ENCODE results near the gene SLC35F1.

Gene SLC35F1

GRCh38 chr6:118220429-118221128, 313.5 kb downstream of the SLC35F1 start:
- Histone ChIP-seq H3K9ac (ENCODE audit: low read depth, low read length) (no peak overlapping the region), H3K27me3 (ENCODE audit: insufficient read depth, low read length) (no peaks in the 10 kb centered on the region), H3K36me3 (ENCODE audit: insufficient read depth, low read length) (no peaks in the 10 kb centered on the region), H3K4me3 (ENCODE audit: low read length) (no peak overlapping the region), H3K9me3 (ENCODE audit: insufficient read depth, low read depth, low read length) (no peaks in the 10 kb centered on the region), H3K27ac (ENCODE audit: low read depth, low read length) (no peak overlapping the region), H3K4me1 (ENCODE audit: insufficient read depth, low read length) (no peaks in the 10 kb centered on the region)
- 75% methylated on average over 2 of the region's 2 CpGs for WGBS

- no peak overlapping the region for H3K4me3 ChIP-seq (ENCODE audit: low read length)
- no peak overlapping the region for H3K9ac ChIP-seq (ENCODE audit: low read depth, low read length)
- H3K27me3 ChIP-seq (ENCODE audit: insufficient read depth, low read length), result no peaks in the 10 kb centered on the region
- H3K36me3 ChIP-seq (ENCODE audit: insufficient read depth, low read length), result no peaks in the 10 kb centered on the region
- H3K4me1 ChIP-seq (ENCODE audit: insufficient read depth, low read length), result no peaks in the 10 kb centered on the region
- H3K27ac ChIP-seq (ENCODE audit: low read depth, low read length), result no peak overlapping the region
- H3K9me3 ChIP-seq (ENCODE audit: insufficient read depth, low read depth, low read length), result no peaks in the 10 kb centered on the region
- WGBS, result 96% methylated on average over 3 of the region's 3 CpGs
These were observed 316.3 kb downstream of the SLC35F1 start for GRCh38 chr6:118223316-118223715.

GRCh38 chr6:118228886-118229285, 321.8 kb downstream of the SLC35F1 start:
- 51% methylated on average over 3 of the region's 3 CpGs for WGBS
- Histone ChIP-seq H3K9ac (ENCODE audit: low read depth, low read length) (no peak overlapping the region), H3K27me3 (ENCODE audit: insufficient read depth, low read length) (no peaks in the 10 kb centered on the region), H3K4me3 (ENCODE audit: low read length) (no peak overlapping the region), H3K27ac (ENCODE audit: low read depth, low read length) (no peak overlapping the region), H3K36me3 (ENCODE audit: insufficient read depth, low read length) (no peaks in the 10 kb centered on the region), H3K4me1 (ENCODE audit: insufficient read depth, low read length) (no peaks in the 10 kb centered on the region), H3K9me3 (ENCODE audit: insufficient read depth, low read depth, low read length) (no peaks in the 10 kb centered on the region)

- no peak overlapping the region for H3K27ac ChIP-seq (ENCODE audit: low read depth, low read length)
- H3K4me1 ChIP-seq (ENCODE audit: insufficient read depth, low read length), result no peaks in the 10 kb centered on the region
- H3K9ac ChIP-seq (ENCODE audit: low read depth, low read length), result no peak overlapping the region
- 96% methylated on average over 1 of the region's 1 CpG for WGBS
- H3K9me3 ChIP-seq (ENCODE audit: insufficient read depth, low read depth, low read length), result no peaks in the 10 kb centered on the region
- no peaks in the 10 kb centered on the region for H3K36me3 ChIP-seq (ENCODE audit: insufficient read depth, low read length)
- no peak overlapping the region for H3K4me3 ChIP-seq (ENCODE audit: low read length)
- no peaks in the 10 kb centered on the region for H3K27me3 ChIP-seq (ENCODE audit: insufficient read depth, low read length)
These were observed 333.9 kb downstream of the SLC35F1 start for GRCh38 chr6:118240878-118241528.

GRCh38 chr6:118246406-118246805, 339.3 kb downstream of the SLC35F1 start:
- H3K27me3 ChIP-seq (ENCODE audit: insufficient read depth, low read length), result no peaks in the 10 kb centered on the region
- H3K36me3 ChIP-seq (ENCODE audit: insufficient read depth, low read length), result no peaks in the 10 kb centered on the region
- whole genome bisulfite sequencing, result 97% methylated on average over 5 of the region's 5 CpGs
- no peaks in the 10 kb centered on the region for H3K4me1 ChIP-seq (ENCODE audit: insufficient read depth, low read length)
- H3K9ac ChIP-seq (ENCODE audit: low read depth, low read length), result no peak overlapping the region
- no peaks in the 10 kb centered on the region for H3K9me3 ChIP-seq (ENCODE audit: insufficient read depth, low read depth, low read length)
- H3K4me3 ChIP-seq (ENCODE audit: low read length), result no peak overlapping the region
- H3K27ac ChIP-seq (ENCODE audit: low read depth, low read length), result no peak overlapping the region

GRCh38 chr6:118248171-118248570, 341.1 kb downstream of the SLC35F1 start:
- no peaks in the 10 kb centered on the region for H3K27me3 ChIP-seq (ENCODE audit: insufficient read depth, low read length)
- no peak overlapping the region for H3K4me3 ChIP-seq (ENCODE audit: low read length)
- no CpG with 5 or more reads among the region's 1 CpG for WGBS
- H3K4me1 ChIP-seq (ENCODE audit: insufficient read depth, low read length), result no peaks in the 10 kb centered on the region
- no peak overlapping the region for H3K9ac ChIP-seq (ENCODE audit: low read depth, low read length)
- no peaks in the 10 kb centered on the region for H3K36me3 ChIP-seq (ENCODE audit: insufficient read depth, low read length)
- no peaks in the 10 kb centered on the region for H3K9me3 ChIP-seq (ENCODE audit: insufficient read depth, low read depth, low read length)
- no peak overlapping the region for H3K27ac ChIP-seq (ENCODE audit: low read depth, low read length)

GRCh38 chr6:118249680-118250079, 342.6 kb downstream of the SLC35F1 start:
- H3K4me3 ChIP-seq (ENCODE audit: low read length), result no peak overlapping the region
- no peak overlapping the region for H3K27ac ChIP-seq (ENCODE audit: low read depth, low read length)
- 89% methylated on average over 5 of the region's 5 CpGs for WGBS
- H3K27me3 ChIP-seq (ENCODE audit: insufficient read depth, low read length), result no peaks in the 10 kb centered on the region
- no peaks in the 10 kb centered on the region for H3K9me3 ChIP-seq (ENCODE audit: insufficient read depth, low read depth, low read length)
- no peaks in the 10 kb centered on the region for H3K4me1 ChIP-seq (ENCODE audit: insufficient read depth, low read length)
- H3K9ac ChIP-seq (ENCODE audit: low read depth, low read length), result no peak overlapping the region
- H3K36me3 ChIP-seq (ENCODE audit: insufficient read depth, low read length), result no peaks in the 10 kb centered on the region

GRCh38 chr6:118252474-118252873, 345.4 kb downstream of the SLC35F1 start:
- no peak overlapping the region for H3K4me3 ChIP-seq (ENCODE audit: low read length)
- no peak overlapping the region for H3K9ac ChIP-seq (ENCODE audit: low read depth, low read length)
- H3K9me3 ChIP-seq (ENCODE audit: insufficient read depth, low read depth, low read length), result no peaks in the 10 kb centered on the region
- H3K4me1 ChIP-seq (ENCODE audit: insufficient read depth, low read length), result no peaks in the 10 kb centered on the region
- WGBS, result 96% methylated on average over 1 of the region's 1 CpG
- no peaks in the 10 kb centered on the region for H3K36me3 ChIP-seq (ENCODE audit: insufficient read depth, low read length)
- no peaks in the 10 kb centered on the region for H3K27me3 ChIP-seq (ENCODE audit: insufficient read depth, low read length)
- no peak overlapping the region for H3K27ac ChIP-seq (ENCODE audit: low read depth, low read length)

- 90% methylated on average over 3 of the region's 3 CpGs for WGBS
- no peaks in the 10 kb centered on the region for H3K36me3 ChIP-seq (ENCODE audit: insufficient read depth, low read length)
- H3K4me1 ChIP-seq (ENCODE audit: insufficient read depth, low read length), result no peaks in the 10 kb centered on the region
These were observed 346.7 kb downstream of the SLC35F1 start for GRCh38 chr6:118253741-118254140.

GRCh38 chr6:118260833-118261232, 353.8 kb downstream of the SLC35F1 start:
- Histone ChIP-seq H3K4me1 (ENCODE audit: insufficient read depth, low read length) (no peaks in the 10 kb centered on the region), H3K4me3 (ENCODE audit: low read length) (no peak overlapping the region), H3K27ac (ENCODE audit: low read depth, low read length) (no peak overlapping the region), H3K27me3 (ENCODE audit: insufficient read depth, low read length) (no peaks in the 10 kb centered on the region), H3K9me3 (ENCODE audit: insufficient read depth, low read depth, low read length) (no peaks in the 10 kb centered on the region), H3K36me3 (ENCODE audit: insufficient read depth, low read length) (no peaks in the 10 kb centered on the region), H3K9ac (ENCODE audit: low read depth, low read length) (no peak overlapping the region)
- 84% methylated on average over 2 of the region's 2 CpGs for WGBS

More at GRCh38 chr6:118253741-118254140, 346.7 kb downstream of the SLC35F1 start:
- no peak overlapping the region for H3K27ac ChIP-seq (ENCODE audit: low read depth, low read length)
- H3K9me3 ChIP-seq (ENCODE audit: insufficient read depth, low read depth, low read length), result no peaks in the 10 kb centered on the region
- H3K9ac ChIP-seq (ENCODE audit: low read depth, low read length), result no peak overlapping the region
- no peaks in the 10 kb centered on the region for H3K27me3 ChIP-seq (ENCODE audit: insufficient read depth, low read length)
- no peak overlapping the region for H3K4me3 ChIP-seq (ENCODE audit: low read length)

- no peak overlapping the region for H3K27ac ChIP-seq (ENCODE audit: low read depth, low read length)
- no peak overlapping the region for H3K4me3 ChIP-seq (ENCODE audit: low read length)
- H3K4me1 ChIP-seq (ENCODE audit: insufficient read depth, low read length), result no peaks in the 10 kb centered on the region
- no peak overlapping the region for H3K9ac ChIP-seq (ENCODE audit: low read depth, low read length)
- 18% methylated on average over 2 of the region's 2 CpGs for WGBS
- no peaks in the 10 kb centered on the region; the same call in 1 of the 2 replicates for H3K36me3 ChIP-seq (ENCODE audit: insufficient read depth, low read length)
- no peaks in the 10 kb centered on the region for H3K27me3 ChIP-seq (ENCODE audit: insufficient read depth, low read length)
- H3K9me3 ChIP-seq (ENCODE audit: insufficient read depth, low read depth, low read length), result no peaks in the 10 kb centered on the region
These were observed 356.9 kb downstream of the SLC35F1 start for GRCh38 chr6:118263921-118264486.
